ENCODE data around the gene AIFM2. TPM values are rescaled to one million over a fixed set of nuclear protein-coding genes. Genes with fewer than 3 reads are reported as not detected.
"Not testable (repeated sequence)": the region's sequence is repeated elsewhere in the genome, so short reads cannot be mapped to it uniquely, and the experiment has no call there.

AIFM2 gene
- total RNA-seq, 1 donor from 2014 or later, result 3.7 TPM

GRCh38 chr10:70090951-70091350, 41.7 kb downstream of the AIFM2 start:
- ATAC-seq, result no peak

- peak; percentile 48 for ATAC-seq
Measured at GRCh38 chr10:70090013-70090412, 42.6 kb downstream of the AIFM2 start.

- no peak for ATAC-seq
Measured at GRCh38 chr10:70088308-70088698, 44.3 kb downstream of the AIFM2 start.

- ATAC-seq, result no peak
Measured at GRCh38 chr10:70087616-70088307, 44.9 kb downstream of the AIFM2 start.

- ATAC-seq, result no peak
Measured at GRCh38 chr10:70085975-70086613, 46.5 kb downstream of the AIFM2 start.

- ATAC-seq, result no peak
Measured at GRCh38 chr10:70084189-70084588, 48.4 kb downstream of the AIFM2 start.

- ATAC-seq, result not testable (repeated sequence)
Measured at GRCh38 chr10:70080789-70081188, 51.8 kb downstream of the AIFM2 start.

- ATAC-seq, result no peak
Measured at GRCh38 chr10:70078937-70079336, 53.7 kb downstream of the AIFM2 start.

- ATAC-seq, result peak; percentile 63
Measured at GRCh38 chr10:70078329-70078728, 54.3 kb downstream of the AIFM2 start.

GRCh38 chr10:70074971-70075370, 57.7 kb downstream of the AIFM2 start:
- no peak for ATAC-seq

- no peak for ATAC-seq
Measured at GRCh38 chr10:70074165-70074564, 58.5 kb downstream of the AIFM2 start.

- no peak for ATAC-seq
Measured at GRCh38 chr10:70070834-70071233, 61.8 kb downstream of the AIFM2 start.

GRCh38 chr10:70069346-70069745, 63.3 kb downstream of the AIFM2 start:
- ATAC-seq, result no peak

- no peak for ATAC-seq
Measured at GRCh38 chr10:70068925-70069324, 63.7 kb downstream of the AIFM2 start.

- ATAC-seq, result no peak
Measured at GRCh38 chr10:70067586-70067985, 65.0 kb downstream of the AIFM2 start.

GRCh38 chr10:70066190-70066589, 66.4 kb downstream of the AIFM2 start:
- ATAC-seq, result no peak

GRCh38 chr10:70064486-70064885, 68.1 kb downstream of the AIFM2 start:
- ATAC-seq, result no peak

GRCh38 chr10:70063418-70064098, 69.1 kb downstream of the AIFM2 start:
- no peak for ATAC-seq

Other genes with a start within 250 kb of the AIFM2 start
- gene MACROH2A2, start 80.0 kb downstream of the AIFM2 start, total RNA-seq, result 18.8 TPM
- gene TYSND1, start 13.9 kb upstream of the AIFM2 start, total RNA-seq, result 16.0 TPM
- 67.6 TPM for gene SAR1A, start 37.7 kb upstream of the AIFM2 start, total RNA-seq
- 158 TPM for gene PPA1, start 100.6 kb upstream of the AIFM2 start, total RNA-seq
- gene NPFFR1, start 151.2 kb upstream of the AIFM2 start, total RNA-seq, result 0.04 TPM
- gene LRRC20, start 249.8 kb upstream of the AIFM2 start, total RNA-seq, result 7.5 TPM

Measured in esophagus mucosa (tissue), 1 donor.